COR-L47 (cell line): ENCODE measurements around the gene COA3.

ENCODE experiments used
- DNase-seq: peaks from one replicate; lab custom pipeline; 2025; lab: John Stamatoyannopoulos, UW

The COA3 gene

GRCh38 chr17:42817866-42818265, 19.4 kb upstream of the COA3 start:
- DNase-seq: no peak

GRCh38 chr17:42814633-42815399, 16.3 kb upstream of the COA3 start:
- DNase-seq: no peak

- no peak for DNase-seq
Observed at GRCh38 chr17:42809250-42809649, 10.7 kb upstream of the COA3 start.

GRCh38 chr17:42806249-42806648, 7.7 kb upstream of the COA3 start:
- no peak for DNase-seq

- DNase-seq: no peak
Observed at GRCh38 chr17:42804918-42805367, 6.4 kb upstream of the COA3 start.

GRCh38 chr17:42803074-42803883, 4.8 kb upstream of the COA3 start:
- peak; percentile 29 for DNase-seq

- DNase-seq: no peak
Observed at GRCh38 chr17:42798011-42798382, 507 bp downstream of the COA3 start.

- no peak for DNase-seq
Observed at GRCh38 chr17:42797067-42798007, 1.2 kb downstream of the COA3 start.

- DNase-seq: no peak
Observed at GRCh38 chr17:42796066-42796758, 2.3 kb downstream of the COA3 start.

GRCh38 chr17:42795465-42795864, 3.0 kb downstream of the COA3 start:
- no peak for DNase-seq

- no peak for DNase-seq
Observed at GRCh38 chr17:42795061-42795460, 3.4 kb downstream of the COA3 start.

- no peak for DNase-seq
Observed at GRCh38 chr17:42792545-42792944, 6.0 kb downstream of the COA3 start.

- no peak for DNase-seq
Observed at GRCh38 chr17:42791948-42792347, 6.6 kb downstream of the COA3 start.

GRCh38 chr17:42787266-42787665, 11.2 kb downstream of the COA3 start:
- DNase-seq: no peak

GRCh38 chr17:42784811-42785592, 13.5 kb downstream of the COA3 start:
- DNase-seq: no peak

GRCh38 chr17:42784409-42784808, 14.1 kb downstream of the COA3 start:
- DNase-seq: no peak

GRCh38 chr17:42783791-42784138, 14.7 kb downstream of the COA3 start:
- no peak for DNase-seq

GRCh38 chr17:42783062-42783790, 15.3 kb downstream of the COA3 start:
- no peak for DNase-seq

GRCh38 chr17:42782166-42783061, 16.1 kb downstream of the COA3 start:
- no peak for DNase-seq
